Naive B cell (primary cell): ENCODE results near the gene CAPZA2. TPM values are rescaled to one million over a fixed set of nuclear protein-coding genes. Genes with fewer than 3 reads are reported as not detected.

Experiments used
- ATAC-seq, 2 donors: fragments of 150-1000 bp; cut with Tn5 transposase; 2 replicates each; pipeline ENCODE4 v1.10.0; 2021; ENCODE audit warnings: low read depth in 2 of 2, mild to moderate bottlenecking in 2 of 2, moderate library complexity in 2 of 2
- DNase-seq: peaks from one replicate; pipeline ENCODE4 v3.0.0; 2022
- H3K27ac Mint-ChIP-seq, 6 donors: one replicate each; pipeline ENCODE4 v1.8.0; 2020 to 2022; ENCODE audit warnings: mild to moderate bottlenecking in 6 of 6, mixed read lengths in 6 of 6, moderate library complexity in 5 of 6, inconsistent platforms in 2 of 6
- H3K27me3 Mint-ChIP-seq, 3 donors: one replicate each; pipeline ENCODE4 v1.8.0; 2021 to 2022; ENCODE audit warnings: mixed read lengths in 3 of 3, mild to moderate bottlenecking in 1 of 3
- H3K36me3 Mint-ChIP-seq, 2 donors: one replicate each; pipeline ENCODE4 v1.8.0; 2020 to 2022; ENCODE audit warnings: mixed read lengths in 2 of 2, inconsistent platforms in 1 of 2, mild to moderate bottlenecking in 1 of 2
- H3K4me1 Mint-ChIP-seq, 3 donors: one replicate each; pipeline ENCODE4 v1.8.0; 2020 to 2022; ENCODE audit warnings: mixed read lengths in 3 of 3, inconsistent platforms in 1 of 3, mild to moderate bottlenecking in 1 of 3, moderate library complexity in 1 of 3
- H3K4me3 Mint-ChIP-seq, 8 donors: one replicate each; pipeline ENCODE4 v1.8.0; 2020 to 2022; ENCODE audit warnings: mild to moderate bottlenecking in 8 of 8, mixed read lengths in 8 of 8, moderate library complexity in 8 of 8, inconsistent platforms in 2 of 8
- H3K9me3 Mint-ChIP-seq, 7 donors: one replicate each; pipeline ENCODE4 v1.8.0; 2020 to 2022; ENCODE audit warnings: mixed read lengths in 7 of 7, mild to moderate bottlenecking in 5 of 7, inconsistent platforms in 2 of 7, moderate library complexity in 1 of 7
- polyA plus RNA-seq, 6 donors: library from polyadenylated mRNA; unstranded; fragments of 300-500 nt; fragmentation: Illumina TruSeq; gene quantifications; one replicate each; pipeline ENCODE4 v1.2.3, GENCODE V29; 2021; ENCODE audit warnings: low read depth in 6 of 6

The CAPZA2 gene
- polyA plus RNA-seq, 6 donors from 2014 or later = 208 to 366 (median 227) TPM

GRCh38 chr7:116836911-116837310 is 25.5 kb upstream of the CAPZA2 start:
- H3K36me3 Mint-ChIP-seq = no peaks in the 10 kb centered on the region
- peaks cover 1 to 6% (median 5%) of the 10 kb centered on the region in 3 donors for H3K4me1 Mint-ChIP-seq
- peaks cover 5 to 28% (median 9%) of the 10 kb centered on the region in 3 donors for H3K27me3 Mint-ChIP-seq
- H3K4me3 Mint-ChIP-seq = no peak overlapping the region
- H3K9me3 Mint-ChIP-seq = no peaks in the 10 kb centered on the region
- DNase-seq (no peak), ATAC-seq (no peak)
- no peak overlapping the region for H3K27ac Mint-ChIP-seq

GRCh38 chr7:116837586-116837985 is 24.8 kb upstream of the CAPZA2 start:
- Mint-ChIP-seq H3K4me1 (peaks cover 8 to 13% (median 12%) of the 10 kb centered on the region in 3 donors), H3K27ac (no peak overlapping the region), H3K27me3 (peaks cover 5 to 25% (median 9%) of the 10 kb centered on the region in 3 donors), H3K4me3 (no peak overlapping the region), H3K36me3 (no peaks in the 10 kb centered on the region), H3K9me3 (no peaks in the 10 kb centered on the region)
- DNase-seq = no peak
- ATAC-seq = no peak

GRCh38 chr7:116840256-116840655 is 22.1 kb upstream of the CAPZA2 start:
- Mint-ChIP-seq H3K27me3 (peaks cover 5 to 11% (median 5%) of the 10 kb centered on the region in 3 donors), H3K4me3 (no peak overlapping the region), H3K9me3 (peaks cover 0 to 2% (median 0%) of the 10 kb centered on the region in 7 donors), H3K4me1 (peaks cover 21 to 28% (median 25%) of the 10 kb centered on the region in 3 donors), H3K27ac (no peak overlapping the region), H3K36me3 (no peaks in the 10 kb centered on the region)
- DNase-seq = no peak
- no peak for ATAC-seq

DNA sequence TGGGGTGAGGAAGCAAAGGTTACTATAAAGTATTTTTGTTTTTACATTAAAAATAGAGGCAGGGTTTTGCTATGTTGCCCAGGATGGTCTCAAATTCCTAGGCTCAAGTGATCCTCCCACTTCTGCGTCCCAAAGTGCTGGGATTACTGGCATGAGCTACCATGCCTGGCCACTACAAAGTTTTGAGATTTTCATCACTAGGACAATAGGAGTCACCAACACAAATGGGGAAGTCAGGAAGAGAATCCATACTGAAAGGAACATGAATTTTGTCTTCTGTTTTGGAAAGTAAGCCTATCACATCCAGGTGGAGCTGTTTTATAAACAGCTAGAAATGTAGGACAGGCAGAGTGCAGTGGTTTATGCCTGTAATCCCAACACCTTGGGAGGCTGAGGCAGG is 20.0 kb upstream of the CAPZA2 start:
- Mint-ChIP-seq H3K27ac (peak overlapping the region in 2 of 6 donors; percentile 73 to 82), H3K27me3 (peaks cover 0 to 5% (median 0%) of the 10 kb centered on the region in 3 donors), H3K9me3 (peaks cover 0 to 2% (median 0%) of the 10 kb centered on the region in 7 donors), H3K4me3 (peak overlapping the region in 5 of 8 donors; percentile 44 to 90 (median 63)), H3K36me3 (no peaks in the 10 kb centered on the region), H3K4me1 (peaks cover 21 to 28% (median 25%) of the 10 kb centered on the region in 3 donors)
- no peak for DNase-seq
- ATAC-seq = no peak

GRCh38 chr7:116843378-116843777 is 19.0 kb upstream of the CAPZA2 start:
- Mint-ChIP-seq H3K27me3 (peaks cover 0 to 5% (median 0%) of the 10 kb centered on the region in 3 donors), H3K4me3 (peak overlapping the region; percentile 57 to 90 (median 75)), H3K4me1 (peaks cover 21 to 28% (median 25%) of the 10 kb centered on the region in 3 donors), H3K9me3 (peaks cover 0 to 2% (median 0%) of the 10 kb centered on the region in 7 donors), H3K27ac (peak overlapping the region in 4 of 6 donors; percentile 33 to 69 (median 46)), H3K36me3 (no peaks in the 10 kb centered on the region)
- ATAC-seq (peak; percentile 82 to 93), DNase-seq (peak; percentile 14)

GRCh38 chr7:116851175-116851574 is 11.2 kb upstream of the CAPZA2 start:
- H3K4me1 Mint-ChIP-seq = no peaks in the 10 kb centered on the region
- H3K36me3 Mint-ChIP-seq = no peaks in the 10 kb centered on the region
- H3K9me3 Mint-ChIP-seq = peaks cover 0 to 2% (median 0%) of the 10 kb centered on the region in 7 donors
- peaks cover 5 to 46% (median 24%) of the 10 kb centered on the region in 3 donors for H3K27me3 Mint-ChIP-seq
- DNase-seq (no peak), ATAC-seq (no peak)
- no peak overlapping the region for H3K27ac Mint-ChIP-seq
- no peak overlapping the region for H3K4me3 Mint-ChIP-seq

DNA sequence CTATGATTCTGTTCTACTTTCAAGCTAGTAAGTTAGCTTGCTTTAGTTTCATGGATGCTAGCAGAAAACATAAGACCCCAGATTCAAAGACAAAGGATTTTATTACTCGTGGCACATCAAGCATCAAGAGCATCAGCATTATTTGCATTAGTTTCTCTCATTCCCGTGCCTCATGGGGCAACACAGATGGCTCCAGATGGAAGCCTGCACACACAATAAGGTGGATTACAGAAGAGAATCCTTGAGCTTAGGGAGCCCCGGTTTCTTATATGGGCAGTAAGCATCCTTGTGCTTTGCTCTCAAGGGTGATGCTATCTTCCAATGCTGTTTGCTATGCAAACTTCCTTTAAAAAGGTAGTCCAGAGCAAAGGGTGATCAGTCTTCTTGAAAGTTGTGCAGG is 10.7 kb upstream of the CAPZA2 start:
- Mint-ChIP-seq H3K27me3 (peaks cover 5 to 46% (median 24%) of the 10 kb centered on the region in 3 donors), H3K4me3 (no peak overlapping the region), H3K36me3 (no peaks in the 10 kb centered on the region), H3K4me1 (no peaks in the 10 kb centered on the region), H3K27ac (no peak overlapping the region), H3K9me3 (peaks cover 0 to 2% (median 0%) of the 10 kb centered on the region in 7 donors)
- DNase-seq (no peak), ATAC-seq (no peak)

DNA sequence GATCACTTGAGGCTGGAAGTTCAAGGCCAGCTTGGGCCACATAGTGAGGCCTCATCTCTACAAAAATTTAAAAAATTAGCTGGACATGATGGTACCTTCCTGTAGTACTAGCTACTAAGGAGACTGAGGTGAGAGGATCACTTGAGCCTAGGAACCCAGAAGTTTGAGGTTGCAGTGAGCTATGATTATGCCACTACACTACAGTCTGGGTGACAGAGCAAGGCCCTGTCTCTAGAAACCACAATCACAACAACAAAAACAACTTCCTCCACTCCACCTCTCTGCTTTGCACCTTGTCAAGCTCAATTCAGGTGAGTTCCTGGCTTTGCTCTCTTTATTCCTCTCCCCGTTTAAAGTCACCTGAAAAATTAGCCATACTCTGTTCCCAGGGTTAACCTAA is 8.3 kb upstream of the CAPZA2 start:
- Mint-ChIP-seq H3K4me3 (no peak overlapping the region), H3K9me3 (peaks cover 0 to 3% (median 0%) of the 10 kb centered on the region in 7 donors), H3K27me3 (peaks cover 10 to 57% (median 45%) of the 10 kb centered on the region in 3 donors), H3K4me1 (no peaks in the 10 kb centered on the region), H3K36me3 (peaks cover 0 to 7% of the 10 kb centered on the region in 2 donors), H3K27ac (no peak overlapping the region)
- no peak for DNase-seq
- no peak for ATAC-seq

DNA sequence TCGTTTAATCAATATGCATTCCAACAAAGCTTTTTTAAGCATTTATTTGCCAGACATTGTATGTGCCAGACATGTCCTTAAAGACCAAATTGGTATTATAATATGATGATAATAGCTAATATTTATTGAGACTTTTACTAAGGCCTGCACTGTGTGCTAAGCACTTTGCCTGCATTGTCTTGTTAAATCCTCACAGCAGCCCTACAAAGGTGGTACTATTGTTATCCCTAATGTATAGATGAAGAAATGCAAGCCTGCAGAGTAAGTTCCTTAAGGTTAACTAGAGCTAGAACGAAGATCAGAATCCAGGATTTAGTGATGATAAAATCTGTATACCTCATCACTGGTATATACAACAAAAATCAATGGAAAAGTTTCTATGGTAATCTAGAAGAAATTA is 5.3 kb upstream of the CAPZA2 start:
- no peak overlapping the region for H3K27ac Mint-ChIP-seq
- peaks cover 4 to 7% (median 5%) of the 10 kb centered on the region in 3 donors for H3K4me1 Mint-ChIP-seq
- peaks cover 0 to 3% (median 0%) of the 10 kb centered on the region in 7 donors for H3K9me3 Mint-ChIP-seq
- ATAC-seq (no peak), DNase-seq (no peak)
- H3K4me3 Mint-ChIP-seq = peak overlapping the region in 1 of 8 donors; percentile 61
- peaks cover 0 to 7% of the 10 kb centered on the region in 2 donors for H3K36me3 Mint-ChIP-seq
- peaks cover 9 to 38% (median 37%) of the 10 kb centered on the region in 3 donors for H3K27me3 Mint-ChIP-seq

DNA sequence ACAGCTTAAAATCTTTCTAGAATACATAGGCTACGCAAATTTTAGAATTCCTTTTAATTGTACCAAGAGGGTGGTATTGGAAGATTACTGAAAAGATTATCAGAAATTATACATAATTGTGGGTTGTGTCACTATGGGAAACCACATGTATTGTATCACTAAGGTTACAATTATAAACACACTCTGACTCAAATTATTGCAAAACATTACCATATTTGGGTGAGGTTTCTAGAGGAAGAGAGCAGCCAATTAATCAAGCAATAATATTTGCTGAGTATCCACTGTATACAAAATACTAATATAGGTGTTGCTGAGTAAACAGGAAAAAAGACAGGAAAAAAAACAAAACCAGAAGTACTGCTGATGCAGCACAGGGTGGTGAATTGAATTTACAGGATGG is 3.1 kb upstream of the CAPZA2 start:
- Mint-ChIP-seq H3K27ac (peak overlapping the region in 1 of 6 donors; percentile 21), H3K36me3 (peaks cover 0 to 13% of the 10 kb centered on the region in 2 donors)
- ATAC-seq = no peak

DNA sequence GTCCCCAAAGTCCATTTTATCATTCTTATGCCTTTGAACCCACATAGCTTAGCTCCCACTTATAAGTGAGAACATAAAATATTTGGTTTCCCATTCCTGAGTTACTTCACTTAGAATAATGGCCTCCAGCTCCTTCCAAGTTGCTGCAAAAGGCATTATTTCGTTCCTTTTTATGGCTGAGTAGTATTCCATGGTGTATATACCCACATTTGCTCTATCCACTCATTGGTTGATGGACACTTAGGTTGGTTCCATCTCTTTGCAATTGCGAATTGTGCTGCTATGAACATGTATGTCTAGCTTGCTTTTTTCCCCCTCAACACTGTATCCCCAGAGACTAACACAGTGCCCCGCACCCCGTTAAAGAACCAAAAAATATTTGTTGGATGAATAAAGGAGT is 670 bp upstream of the CAPZA2 start:
- Mint-ChIP-seq H3K27ac (peak overlapping the region in 5 of 6 donors; percentile 70 to 94 (median 83)), H3K27me3 (peaks cover 9 to 34% (median 18%) of the 10 kb centered on the region in 3 donors), H3K4me1 (peaks cover 17 to 39% (median 22%) of the 10 kb centered on the region in 3 donors), H3K36me3 (peaks cover 0 to 13% of the 10 kb centered on the region in 2 donors), H3K9me3 (peaks cover 0 to 2% (median 0%) of the 10 kb centered on the region in 7 donors), H3K4me3 (peak overlapping the region in 7 of 8 donors; percentile 73 to 99 (median 95))
- DNase-seq (no peak), ATAC-seq (no peak)

More for the DNA sequence above, 3.1 kb upstream of the CAPZA2 start:
- Mint-ChIP-seq H3K4me1 (peaks cover 17 to 22% (median 21%) of the 10 kb centered on the region in 3 donors), H3K27me3 (peaks cover 9 to 38% (median 34%) of the 10 kb centered on the region in 3 donors), H3K4me3 (peak overlapping the region in 1 of 8 donors; percentile 55), H3K9me3 (peaks cover 0 to 3% (median 0%) of the 10 kb centered on the region in 7 donors)
- no peak for DNase-seq

DNA sequence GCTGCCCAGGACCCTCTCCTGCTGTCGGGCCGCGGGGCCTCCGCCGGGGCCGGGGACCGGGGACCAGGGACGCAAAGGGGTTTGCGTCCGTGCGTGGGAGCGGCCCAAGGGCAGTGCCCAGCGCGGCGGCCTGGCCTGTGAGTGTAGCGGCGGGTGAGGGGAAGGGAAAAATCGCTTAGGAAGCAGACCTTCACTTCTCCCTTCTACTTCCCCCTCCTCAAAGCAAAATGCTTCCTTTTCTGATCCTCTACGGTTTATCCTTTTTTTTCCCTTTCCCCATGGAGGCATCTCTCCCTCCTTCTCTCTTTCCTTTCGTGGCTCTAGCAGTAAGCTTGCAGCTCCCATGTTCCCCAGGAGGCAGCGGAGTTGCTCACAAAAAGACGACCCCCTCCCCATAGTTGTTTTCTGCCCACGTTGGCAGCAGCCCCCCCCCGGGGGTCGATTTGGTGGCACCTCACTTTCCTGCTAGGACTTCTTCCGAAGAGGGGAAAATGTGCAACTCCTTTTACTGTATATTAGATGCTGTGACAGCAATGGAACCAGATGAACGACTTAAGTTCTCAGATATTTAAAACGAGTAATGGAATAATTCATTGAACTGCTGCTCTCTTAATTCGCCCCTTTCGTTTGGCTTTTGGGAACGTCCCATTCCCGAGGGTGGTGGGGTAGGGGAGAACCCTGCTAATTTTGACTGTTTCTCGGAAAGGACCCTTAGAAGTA is 724 bp downstream of the CAPZA2 start:
- no peak for DNase-seq
- H3K27ac Mint-ChIP-seq = peak overlapping the region; percentile 92 to 99 (median 94)
- no peak for ATAC-seq
- H3K9me3 Mint-ChIP-seq = no peaks in the 10 kb centered on the region
- H3K4me1 Mint-ChIP-seq = peaks cover 27 to 50% (median 36%) of the 10 kb centered on the region in 3 donors
- peak overlapping the region; percentile 95 to 100 (median 98) for H3K4me3 Mint-ChIP-seq
- peaks cover 4 to 23% (median 12%) of the 10 kb centered on the region in 3 donors for H3K27me3 Mint-ChIP-seq
- H3K36me3 Mint-ChIP-seq = peaks cover 4 to 5% of the 10 kb centered on the region in 2 donors

- Mint-ChIP-seq H3K4me1 (peaks cover 29 to 54% (median 38%) of the 10 kb centered on the region in 3 donors), H3K36me3 (peaks cover 5% of the 10 kb centered on the region in 2 donors), H3K9me3 (no peaks in the 10 kb centered on the region), H3K27ac (peak overlapping the region in 4 of 6 donors; percentile 57 to 94 (median 94)), H3K27me3 (peaks cover 4 to 14% (median 6%) of the 10 kb centered on the region in 3 donors), H3K4me3 (peak overlapping the region; percentile 95 to 100 (median 98))
- DNase-seq (no peak), ATAC-seq (no peak)
These were observed 1.6 kb downstream of the CAPZA2 start for GRCh38 chr7:116863936-116864500.
